ENCODE data around the gene GRN. TPM values are rescaled to one million over a fixed set of nuclear protein-coding genes. Genes with fewer than 3 reads are reported as not detected.

Gene GRN
- total and polyA plus RNA-seq, 2 of the 8 experiments (the other 6 are each of a cell fraction or from before 2014, with no cell fraction given): 108 to 387 TPM

DNA sequence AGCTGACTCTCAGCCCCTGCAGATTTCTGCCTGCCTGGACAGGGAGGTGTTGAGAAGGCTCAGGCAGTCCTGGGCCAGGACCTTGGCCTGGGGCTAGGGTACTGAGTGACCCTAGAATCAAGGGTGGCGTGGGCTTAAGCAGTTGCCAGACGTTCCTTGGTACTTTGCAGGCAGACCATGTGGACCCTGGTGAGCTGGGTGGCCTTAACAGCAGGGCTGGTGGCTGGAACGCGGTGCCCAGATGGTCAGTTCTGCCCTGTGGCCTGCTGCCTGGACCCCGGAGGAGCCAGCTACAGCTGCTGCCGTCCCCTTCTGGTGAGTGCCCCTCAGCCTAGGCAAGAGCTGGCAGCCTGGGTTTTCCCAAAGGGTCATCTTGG, 3.9 kb downstream of the GRN start:
- Histone ChIP-seq H3K9me3 (ENCODE audit: insufficient read depth in 2 of 2, low read depth in 1 of 2, low read length in 1 of 2) (no peaks in the 10 kb centered on the region), H3K27me3 (replicated peaks in 1 of 4; ENCODE audit: control insufficient read depth in 3 of 4, extremely low read depth in 1 of 4, insufficient read depth in 3 of 4, low read length in 3 of 4) (no peaks in the 10 kb centered on the region; a peak in 4 of 7 replicates), H4K91ac (replicated peaks; ENCODE audit: insufficient read length, low read length) (no peak overlapping the region), H2BK120ac (replicated peaks; ENCODE audit: low read depth, low read length) (no peak overlapping the region), H3K4me2 (ENCODE audit: insufficient read depth in 1 of 2, low read depth in 2 of 2, low read length in 2 of 2) (no peak overlapping the region), H3K56ac (replicated peaks; ENCODE audit: insufficient read length, low read depth, low read length) (no peak overlapping the region), H4K8ac (ENCODE audit: extremely low read depth, insufficient read depth, low read length) (0 out of 2 replicates have a peak overlapping the region, but pooled peaks have one; percentile 18), H3K79me1 (ENCODE audit: low read depth, low read length) (no peaks in the 10 kb centered on the region), H2AK5ac (ENCODE audit: low read depth, low read length) (no peak overlapping the region), H2AFZ (ENCODE audit: low read length) (no peak overlapping the region), H3K27ac (ENCODE audit: low read depth, low read length) (no peak overlapping the region), H2BK5ac (ENCODE audit: low read depth, low read length) (no peak overlapping the region; the same call in 1 of the 2 replicates), H4K20me1 (replicated peaks in 1 of 2; ENCODE audit: control insufficient read depth in 1 of 2, insufficient read depth in 2 of 2, low read length in 2 of 2) (peaks cover 4 to 22% of the 10 kb centered on the region in 2 experiments), H3K18ac (ENCODE audit: extremely low read depth, low read length) (no peak overlapping the region), H3K36me3 (ENCODE audit: control insufficient read depth in 2 of 4, insufficient read depth in 4 of 4, low read length in 3 of 4) (peaks cover 0 to 3% (median under 1%) of the 10 kb centered on the region in 4 experiments; a peak in 3 of 8 replicates), H3K23me2 (ENCODE audit: low read depth, low read length) (peaks cover 7% of the 10 kb centered on the region; the same call in 1 of the 2 replicates), H2BK15ac (ENCODE audit: low read length) (no peak overlapping the region), H4K5ac (ENCODE audit: insufficient read length, low read depth, low read length) (no peak overlapping the region), H3K14ac (ENCODE audit: insufficient read length) (no peak overlapping the region), H3K4me3 (ENCODE audit: extremely low read depth in 1 of 4, insufficient read depth in 2 of 4, low read depth in 3 of 4, low read length in 4 of 4) (no peak overlapping the region), H3K9ac (replicated peaks in 1 of 4; ENCODE audit: extremely low read depth in 1 of 4, low read depth in 3 of 4, low read length in 3 of 4) (no peak overlapping the region), H3K4ac (replicated peaks; ENCODE audit: insufficient read length, low read depth, low read length) (no peak overlapping the region), H2BK20ac (ENCODE audit: low read length) (no peak overlapping the region), H2BK12ac (ENCODE audit: low read depth, low read length) (no peak overlapping the region), H3K23ac (ENCODE audit: insufficient read length) (no peak overlapping the region), H3K4me1 (replicated peaks in 1 of 4; ENCODE audit: control insufficient read depth in 3 of 4, insufficient read depth in 4 of 4, low read length in 3 of 4) (peaks cover 0 to 7% (median 5%) of the 10 kb centered on the region in 4 experiments; a peak in 4 of 7 replicates), H3K79me2 (ENCODE audit: control insufficient read depth in 1 of 2, insufficient read depth in 2 of 2, low read length in 2 of 2) (peaks cover 0 to 3% of the 10 kb centered on the region in 2 experiments; a peak in 1 of 4 replicates)
- TF ChIP-seq TCF12 (IDR thresholded peaks at IDR 0.05; ENCODE audit: low read depth, low read length): no peak
- TF ChIP-seq RAD21 (IDR thresholded peaks at IDR 0.05 in 1 of 2, conservative IDR thresholded peaks at IDR 0.05 in 1 of 2; ENCODE audit: low read depth in 2 of 2, low read length in 2 of 2): no peak
- no peak for TF ChIP-seq CREB1 (IDR thresholded peaks at IDR 0.05)
- FAIRE-seq (no peak), DNase-seq (ENCODE audit: low read depth in 1 of 2, low spot score in 2 of 2) (no peak)
- POLR2A ChIA-PET (ENCODE audit: partially characterized antibody): interaction anchor here (0.8 kb wide), 1 partner anchor 23 kb away, joined by 3 read pairs; no protein-coding TSS in a partner anchor
- CTCF ChIA-PET (ENCODE audit: partially characterized antibody): interaction anchor here (0.6 to 5.6 kb wide), 6 partner anchors 13 to 846 kb away, joined by 3 to 62 read pairs (median 17); partner anchors contain the start of gene FAM171A2
- 82% methylated on average over 6 of the region's 6 CpGs; no CpG with 5 or more reads in 1 of the 2 experiments for WGBS, 2 experiments (ENCODE audit: extremely low coverage in 1 of 2, insufficient coverage in 1 of 2, insufficient read length in 1 of 2, insufficient replicate concordance in 2 of 2, low coverage in 1 of 2, low lambda C conversion rate in 2 of 2, missing lambda C conversion rate in 1 of 2)
